ENCODE data around the gene B3GAT1.

- no peak for TF ChIP-seq CTCF (IDR thresholded peaks at IDR 0.05; ENCODE audit: low read depth, low read length)
- TF ChIP-seq EZH2phosphoT487 (IDR thresholded peaks at IDR 0.05; ENCODE audit: low read depth): no peak
These were observed 9.1 kb downstream of the B3GAT1 start for GRCh38 chr11:134402910-134403309.

Measured in OCI-LY3 (cell line).